ENCODE data around the gene CACNA2D3. TPM values are rescaled to one million over a fixed set of nuclear protein-coding genes. Genes with fewer than 3 reads are reported as not detected.

CACNA2D3 gene
- total RNA-seq, 1 donor from 2014 or later = 0.17 TPM

DNA sequence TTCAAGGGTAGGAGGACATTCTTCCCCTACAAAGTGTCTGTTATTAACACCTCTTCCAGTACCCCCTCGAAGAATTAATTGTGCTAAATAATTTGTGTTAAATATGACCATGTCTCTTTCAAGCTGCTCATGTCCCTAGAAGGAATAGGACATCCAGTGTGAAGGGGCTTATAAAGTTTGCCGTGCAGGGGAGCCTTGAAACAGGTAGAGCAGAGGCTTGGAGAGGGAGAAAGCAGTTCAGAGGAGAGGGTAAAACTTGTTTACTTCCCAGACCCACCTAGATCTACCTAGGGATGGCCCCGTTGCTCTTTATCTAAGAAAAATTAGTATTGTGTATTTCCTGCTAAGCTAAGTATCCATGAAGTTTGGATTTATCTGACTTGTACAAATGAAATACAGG lies 114.8 kb downstream of the CACNA2D3 start:
- Histone ChIP-seq H3K4me3 (ENCODE audit: low read depth, low read length) (no peak overlapping the region), H3K36me3 (ENCODE audit: control insufficient read depth, insufficient read depth, low read length) (no peaks in the 10 kb centered on the region), H3K27me3 (ENCODE audit: control insufficient read depth, insufficient read depth, low read length) (no peaks in the 10 kb centered on the region)
- no peak for DNase-seq (ENCODE audit: low read depth)
- TF ChIP-seq, protein P1, sequence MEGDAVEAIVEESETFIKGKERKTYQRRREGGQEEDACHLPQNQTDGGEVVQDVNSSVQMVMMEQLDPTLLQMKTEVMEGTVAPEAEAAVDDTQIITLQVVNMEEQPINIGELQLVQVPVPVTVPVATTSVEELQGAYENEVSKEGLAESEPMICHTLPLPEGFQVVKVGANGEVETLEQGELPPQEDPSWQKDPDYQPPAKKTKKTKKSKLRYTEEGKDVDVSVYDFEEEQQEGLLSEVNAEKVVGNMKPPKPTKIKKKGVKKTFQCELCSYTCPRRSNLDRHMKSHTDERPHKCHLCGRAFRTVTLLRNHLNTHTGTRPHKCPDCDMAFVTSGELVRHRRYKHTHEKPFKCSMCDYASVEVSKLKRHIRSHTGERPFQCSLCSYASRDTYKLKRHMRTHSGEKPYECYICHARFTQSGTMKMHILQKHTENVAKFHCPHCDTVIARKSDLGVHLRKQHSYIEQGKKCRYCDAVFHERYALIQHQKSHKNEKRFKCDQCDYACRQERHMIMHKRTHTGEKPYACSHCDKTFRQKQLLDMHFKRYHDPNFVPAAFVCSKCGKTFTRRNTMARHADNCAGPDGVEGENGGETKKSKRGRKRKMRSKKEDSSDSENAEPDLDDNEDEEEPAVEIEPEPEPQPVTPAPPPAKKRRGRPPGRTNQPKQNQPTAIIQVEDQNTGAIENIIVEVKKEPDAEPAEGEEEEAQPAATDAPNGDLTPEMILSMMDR (IDR thresholded peaks at IDR 0.05; ENCODE audit: insufficient read depth, low read length, poor library complexity, severe bottlenecking) = no peak

GRCh38 chr3:54237788-54238502 lies 115.6 kb downstream of the CACNA2D3 start:
- DNase-seq (ENCODE audit: low read depth) = no peak
- Histone ChIP-seq H3K27me3 (ENCODE audit: control insufficient read depth, insufficient read depth, low read length) (no peaks in the 10 kb centered on the region), H3K36me3 (ENCODE audit: control insufficient read depth, insufficient read depth, low read length) (no peaks in the 10 kb centered on the region), H3K4me3 (ENCODE audit: low read depth, low read length) (no peak overlapping the region)
- TF ChIP-seq, protein P1 (IDR thresholded peaks at IDR 0.05; ENCODE audit: insufficient read depth, low read length, poor library complexity, severe bottlenecking) = no peak

DNA sequence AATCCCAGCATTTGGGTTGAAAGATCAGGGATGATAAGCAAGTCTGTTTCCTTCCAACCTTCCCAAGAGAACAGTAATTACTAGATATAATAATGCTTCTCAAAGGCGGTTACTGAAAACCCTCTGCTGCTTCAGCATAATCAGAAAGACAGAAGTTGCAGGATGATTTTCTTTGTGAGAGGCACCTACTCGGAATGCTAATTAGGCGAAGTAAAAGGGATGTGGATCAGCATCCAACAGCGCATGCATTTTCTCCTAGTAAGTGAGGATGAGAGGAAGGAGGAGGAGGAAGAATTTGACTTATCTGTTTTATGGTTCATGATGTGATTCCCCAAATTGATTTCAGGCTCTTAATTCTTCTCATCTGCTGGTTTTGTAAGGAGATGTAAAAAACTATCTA lies 118.0 kb downstream of the CACNA2D3 start:
- H3K4me3 ChIP-seq (ENCODE audit: low read depth, low read length) = no peak overlapping the region
- TF ChIP-seq, protein P1 (IDR thresholded peaks at IDR 0.05; ENCODE audit: insufficient read depth, low read length, poor library complexity, severe bottlenecking) = no peak
- no peaks in the 10 kb centered on the region for H3K27me3 ChIP-seq (ENCODE audit: control insufficient read depth, insufficient read depth, low read length)
- H3K36me3 ChIP-seq (ENCODE audit: control insufficient read depth, insufficient read depth, low read length) = no peaks in the 10 kb centered on the region
- no peak for DNase-seq (ENCODE audit: low read depth)

DNA sequence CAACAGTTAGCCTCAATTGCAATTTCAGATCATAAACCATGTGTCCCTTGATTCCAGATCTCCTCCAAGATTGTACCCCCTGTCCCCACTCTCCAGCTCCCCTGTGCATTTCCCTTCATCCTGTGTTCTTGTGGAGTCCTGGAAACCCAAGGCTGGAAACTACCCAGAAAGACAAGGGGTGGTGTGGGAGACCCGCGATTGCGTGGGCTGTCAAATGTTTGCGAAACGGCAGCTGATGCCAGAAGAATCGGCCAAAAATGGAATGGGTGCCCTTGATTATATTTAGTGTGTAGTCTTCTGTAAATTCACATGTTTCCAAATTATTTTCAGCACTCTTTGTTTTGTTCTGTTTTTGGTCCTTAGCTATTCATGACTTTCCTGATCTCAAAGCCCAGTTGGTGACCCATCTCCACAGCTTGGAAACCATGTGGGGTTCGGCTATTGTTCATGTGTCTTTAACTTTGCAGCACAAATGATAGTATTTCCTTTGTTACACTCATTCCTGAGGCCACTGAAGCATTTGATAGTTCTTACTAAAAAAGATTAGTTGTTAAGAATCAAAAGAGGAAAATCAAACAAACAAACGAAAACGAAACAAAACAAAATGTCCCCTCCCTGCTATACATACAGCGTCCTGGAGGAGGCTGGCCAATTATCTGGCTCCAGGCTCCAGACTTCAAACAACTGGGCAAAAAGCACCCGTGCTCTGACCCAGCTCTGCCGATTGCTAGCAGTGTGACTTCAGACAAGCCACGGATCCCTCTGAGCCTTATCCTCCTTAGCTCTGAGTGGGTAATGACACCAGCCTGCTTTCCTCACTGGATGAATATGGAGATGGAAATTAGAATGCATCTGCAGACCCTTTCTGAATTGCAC lies 120.9 kb downstream of the CACNA2D3 start:
- H3K4me3 ChIP-seq (ENCODE audit: low read depth, low read length) = no peak overlapping the region
- no peaks in the 10 kb centered on the region for H3K27me3 ChIP-seq (ENCODE audit: control insufficient read depth, insufficient read depth, low read length)
- no peak for DNase-seq (ENCODE audit: low read depth)
- TF ChIP-seq, protein P1 (IDR thresholded peaks at IDR 0.05; ENCODE audit: insufficient read depth, low read length, poor library complexity, severe bottlenecking) = no peak
- no peaks in the 10 kb centered on the region for H3K36me3 ChIP-seq (ENCODE audit: control insufficient read depth, insufficient read depth, low read length)

DNA sequence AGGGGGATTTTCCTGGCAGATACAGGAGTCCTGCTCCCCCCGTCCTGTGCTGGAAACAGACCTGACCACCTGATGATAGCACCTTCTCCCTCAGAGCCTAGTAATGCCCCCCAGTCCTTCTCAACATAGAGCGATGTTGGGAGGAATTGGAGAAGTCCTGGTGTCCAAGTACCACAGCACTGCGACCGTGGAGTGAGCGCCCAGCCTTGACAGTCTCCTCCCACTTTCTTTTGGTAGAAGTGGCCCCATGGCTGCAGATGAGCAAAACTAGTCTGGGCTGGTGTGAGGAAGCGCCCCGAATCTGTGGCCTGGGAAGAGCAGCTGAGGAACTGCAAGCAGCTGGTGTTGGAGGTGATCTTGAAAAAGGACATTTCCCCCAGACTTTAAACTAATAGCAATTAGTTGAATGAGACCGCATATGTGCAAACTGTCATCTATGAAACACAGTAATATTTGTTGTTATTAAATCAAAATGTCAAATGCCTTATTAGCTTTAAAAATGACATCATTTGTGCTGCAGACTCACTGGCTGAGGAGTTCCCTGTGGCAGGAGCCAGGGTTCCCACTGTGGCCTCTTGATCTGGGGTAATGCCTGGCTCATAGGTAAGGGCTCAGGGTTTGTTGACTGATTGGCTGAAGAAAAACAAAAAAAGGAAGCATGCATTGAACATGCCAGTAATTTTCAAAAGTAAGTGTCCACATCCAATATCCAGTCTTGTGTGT lies 121.8 kb downstream of the CACNA2D3 start:
- TF ChIP-seq, protein P1 (IDR thresholded peaks at IDR 0.05; ENCODE audit: insufficient read depth, low read length, poor library complexity, severe bottlenecking) = no peak
- H3K27me3 ChIP-seq (ENCODE audit: control insufficient read depth, insufficient read depth, low read length) = no peaks in the 10 kb centered on the region
- H3K36me3 ChIP-seq (ENCODE audit: control insufficient read depth, insufficient read depth, low read length) = no peaks in the 10 kb centered on the region
- DNase-seq (ENCODE audit: low read depth) = no peak
- H3K4me3 ChIP-seq (ENCODE audit: low read depth, low read length) = no peak overlapping the region
